ENCODE measurements around the gene KLF9.

DNA sequence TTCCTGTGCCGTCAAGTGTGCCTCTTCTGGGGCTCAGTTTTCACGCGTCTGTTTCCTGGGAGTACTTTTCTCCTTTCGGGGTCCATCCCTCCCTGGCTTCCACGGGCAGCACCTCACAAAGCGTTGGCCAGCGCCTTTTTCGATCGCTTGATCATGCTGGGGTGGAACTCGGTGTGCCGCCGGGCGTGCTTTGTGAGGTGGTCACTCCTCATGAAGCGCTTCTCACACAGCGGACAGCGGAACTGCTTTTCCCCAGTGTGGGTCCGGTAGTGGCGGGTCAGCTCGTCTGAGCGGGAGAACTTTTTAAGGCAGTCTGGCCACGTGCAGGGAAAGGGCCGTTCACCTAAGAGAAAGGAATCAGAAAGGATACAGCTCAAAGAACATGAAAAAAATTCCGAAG, 26.8 kb downstream of the KLF9 start:
- TF ChIP-seq, protein P1, sequence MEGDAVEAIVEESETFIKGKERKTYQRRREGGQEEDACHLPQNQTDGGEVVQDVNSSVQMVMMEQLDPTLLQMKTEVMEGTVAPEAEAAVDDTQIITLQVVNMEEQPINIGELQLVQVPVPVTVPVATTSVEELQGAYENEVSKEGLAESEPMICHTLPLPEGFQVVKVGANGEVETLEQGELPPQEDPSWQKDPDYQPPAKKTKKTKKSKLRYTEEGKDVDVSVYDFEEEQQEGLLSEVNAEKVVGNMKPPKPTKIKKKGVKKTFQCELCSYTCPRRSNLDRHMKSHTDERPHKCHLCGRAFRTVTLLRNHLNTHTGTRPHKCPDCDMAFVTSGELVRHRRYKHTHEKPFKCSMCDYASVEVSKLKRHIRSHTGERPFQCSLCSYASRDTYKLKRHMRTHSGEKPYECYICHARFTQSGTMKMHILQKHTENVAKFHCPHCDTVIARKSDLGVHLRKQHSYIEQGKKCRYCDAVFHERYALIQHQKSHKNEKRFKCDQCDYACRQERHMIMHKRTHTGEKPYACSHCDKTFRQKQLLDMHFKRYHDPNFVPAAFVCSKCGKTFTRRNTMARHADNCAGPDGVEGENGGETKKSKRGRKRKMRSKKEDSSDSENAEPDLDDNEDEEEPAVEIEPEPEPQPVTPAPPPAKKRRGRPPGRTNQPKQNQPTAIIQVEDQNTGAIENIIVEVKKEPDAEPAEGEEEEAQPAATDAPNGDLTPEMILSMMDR (IDR thresholded peaks at IDR 0.05; ENCODE audit: extremely low read depth in 1 of 2, insufficient read depth in 1 of 2, low read depth in 1 of 2, low read length in 2 of 2): no peak
- TF ChIP-seq POLR2A (IDR thresholded peaks at IDR 0.05; ENCODE audit: low read depth, low read length) (no peak), FOS (IDR thresholded peaks at IDR 0.05; ENCODE audit: borderline replicate concordance, insufficient read depth, low read length) (no peak), POLR2AphosphoS5 (IDR thresholded peaks at IDR 0.05; ENCODE audit: insufficient read depth, low read depth, low read length) (no peak), GATA2 (IDR thresholded peaks at IDR 0.05; ENCODE audit: insufficient read depth, insufficient read length, low read depth, low read length) (no peak)
- TF ChIP-seq, protein P2, sequence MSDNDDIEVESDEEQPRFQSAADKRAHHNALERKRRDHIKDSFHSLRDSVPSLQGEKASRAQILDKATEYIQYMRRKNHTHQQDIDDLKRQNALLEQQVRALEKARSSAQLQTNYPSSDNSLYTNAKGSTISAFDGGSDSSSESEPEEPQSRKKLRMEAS (IDR thresholded peaks at IDR 0.05; ENCODE audit: insufficient read depth, insufficient read length): no peak
